Measurements from ENCODE around the gene TOMM40L.

Gene TOMM40L

DNA sequence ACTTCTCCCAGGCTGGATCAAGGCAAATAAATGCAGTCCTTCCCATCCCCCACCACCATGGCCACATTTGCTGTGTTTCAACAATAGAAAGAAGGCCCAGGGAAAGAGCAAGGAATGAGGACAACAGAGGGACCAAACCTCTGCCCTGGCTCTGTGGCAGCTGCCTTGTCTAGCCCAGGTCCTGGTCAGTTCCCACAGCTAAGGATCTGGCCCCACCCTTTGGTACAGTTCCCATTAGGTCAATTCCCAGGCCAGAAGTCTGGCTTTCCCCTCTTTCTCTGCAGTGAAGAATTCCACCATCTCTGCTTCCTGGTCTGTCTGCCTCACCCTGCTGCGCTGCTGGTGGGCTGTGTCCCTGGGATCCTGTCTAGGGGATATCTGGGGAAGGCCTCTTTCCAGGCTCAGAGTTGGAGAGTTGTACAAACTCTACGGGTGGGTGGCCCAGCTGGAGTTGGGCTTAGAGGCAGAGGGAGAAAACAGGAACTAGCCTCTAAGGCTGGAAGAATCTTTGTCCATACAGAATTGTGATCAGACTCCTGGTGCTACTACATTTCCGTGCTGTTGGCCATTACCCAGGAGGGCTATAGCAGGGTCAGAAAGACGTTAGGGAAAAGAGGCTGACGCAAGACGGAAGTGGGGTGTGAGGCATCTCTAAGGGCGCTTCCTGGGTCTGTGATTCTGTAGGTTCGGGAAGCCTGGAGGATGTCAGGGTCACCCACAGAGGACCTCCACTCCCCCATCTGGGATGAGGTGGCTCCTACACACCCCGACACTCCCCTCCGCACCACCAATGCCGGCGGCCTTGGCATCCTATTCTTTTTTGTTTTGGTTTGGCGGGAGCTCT, 24.6 kb upstream of the TOMM40L start:
- no peak for DNase-seq (ENCODE audit: insufficient read length, low spot score)

DNA sequence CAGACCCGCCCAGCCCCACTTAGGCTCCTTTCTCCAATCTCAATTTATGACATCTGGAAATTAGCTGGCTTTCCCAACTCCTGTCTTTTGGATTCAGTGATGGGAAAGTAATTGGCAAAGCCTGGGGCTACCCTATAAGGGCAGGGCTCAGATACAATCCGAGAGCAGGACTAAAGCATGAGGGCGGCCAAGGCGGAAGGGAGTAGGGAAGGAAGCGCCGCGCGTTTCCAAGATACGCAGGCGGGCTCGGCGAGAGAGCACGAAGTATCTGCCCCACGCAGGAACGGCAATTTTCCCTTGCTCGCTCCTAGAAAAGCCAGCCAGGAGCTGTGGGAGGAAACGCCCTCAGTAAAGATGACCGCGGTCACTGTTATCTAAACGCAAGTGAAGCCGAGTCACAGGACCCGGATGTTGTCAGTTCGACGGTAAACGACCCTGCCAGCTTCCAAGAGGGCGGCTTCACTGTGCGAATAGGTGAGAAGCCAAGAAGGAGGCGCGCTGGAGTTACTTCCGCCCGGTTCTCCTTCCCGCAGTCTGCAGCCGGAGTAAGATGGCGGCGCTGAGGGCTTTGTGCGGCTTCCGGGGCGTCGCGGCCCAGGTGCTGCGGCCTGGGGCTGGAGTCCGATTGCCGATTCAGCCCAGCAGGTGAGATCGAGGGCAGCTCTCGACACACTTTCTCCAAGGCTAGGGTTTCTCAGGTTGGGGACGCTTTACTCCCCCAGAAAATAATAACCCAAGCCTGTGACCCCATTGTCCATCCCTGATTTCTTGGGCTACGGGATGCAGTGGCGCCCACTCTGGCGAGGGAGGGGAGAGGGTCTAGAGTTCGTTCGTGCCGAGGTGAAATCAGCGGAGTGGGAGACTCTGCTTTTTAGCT, 23.8 kb upstream of the TOMM40L start, which contains the start of gene NDUFS2:
TSS of gene NDUFS2 (plus strand) at position 532 of the 877 bp plus-strand sequence. CDS start at position 551, 19 bp downstream.
- peak; percentile 86 for DNase-seq (ENCODE audit: insufficient read length, low spot score)
- FAIRE-seq = peak; percentile 58
- peak; percentile 73; the same call in 1 of the 2 replicates for TF ChIP-seq POLR2A (IDR thresholded peaks at IDR 0.05; ENCODE audit: low read depth, low read length)

More for the DNA sequence above, 24.6 kb upstream of the TOMM40L start:
- FAIRE-seq = no peak
- no peak for TF ChIP-seq POLR2A (IDR thresholded peaks at IDR 0.05; ENCODE audit: low read depth, low read length)

DNA sequence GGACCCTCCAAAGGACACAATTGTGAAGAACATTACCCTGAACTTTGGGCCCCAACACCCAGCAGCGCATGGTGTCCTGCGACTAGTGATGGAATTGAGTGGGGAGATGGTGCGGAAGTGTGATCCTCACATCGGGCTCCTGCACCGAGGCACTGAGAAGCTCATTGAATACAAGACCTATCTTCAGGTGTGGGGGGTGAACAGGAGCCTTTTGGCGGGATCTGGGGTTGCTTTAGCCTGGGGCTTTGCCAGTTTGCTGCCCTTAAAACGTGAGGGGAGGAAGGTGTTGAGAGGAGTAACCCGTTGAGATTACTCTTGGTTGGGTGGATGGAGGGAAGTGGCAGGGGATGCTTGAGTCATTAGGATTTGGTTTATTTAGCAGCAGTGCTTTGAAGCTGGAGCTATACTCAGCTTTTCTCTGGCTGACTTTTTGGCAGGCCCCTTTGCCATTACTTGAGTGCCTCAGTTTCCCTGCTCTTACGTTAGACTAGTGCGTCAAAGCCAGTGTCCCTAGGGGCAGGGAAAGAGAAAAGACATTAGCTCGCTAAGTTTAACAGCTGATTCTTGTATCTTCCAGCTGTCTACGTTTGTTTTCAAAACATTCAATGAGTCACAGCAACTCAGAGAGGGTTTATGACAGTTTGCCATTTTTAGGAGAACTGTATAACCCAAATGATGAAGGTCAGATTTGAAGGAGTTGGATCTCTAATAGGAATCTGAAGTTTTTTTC, 19.3 kb upstream of the TOMM40L start:
- FAIRE-seq (no peak), DNase-seq (ENCODE audit: insufficient read length, low spot score) (no peak)
- no peak for TF ChIP-seq POLR2A (IDR thresholded peaks at IDR 0.05; ENCODE audit: low read depth, low read length)

DNA sequence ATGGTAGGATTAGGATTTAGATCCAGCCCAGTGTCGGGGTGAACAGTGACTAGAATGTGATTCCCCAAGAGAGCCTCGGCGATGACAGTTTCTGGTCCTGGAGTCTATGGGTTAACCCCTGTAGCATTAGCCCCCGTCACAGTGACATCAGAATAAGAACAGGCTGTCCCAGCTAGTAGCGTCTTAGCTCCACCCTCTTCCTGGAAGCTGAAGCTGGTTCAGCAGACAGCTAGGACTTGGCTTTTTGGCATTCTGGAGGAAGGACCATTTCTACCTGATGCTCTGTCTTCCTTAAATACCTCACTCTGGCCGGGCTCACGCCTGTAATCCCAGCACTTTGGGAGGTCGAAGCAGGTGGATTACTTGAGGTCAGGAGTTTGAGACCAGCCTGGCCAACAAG, 18.7 kb upstream of the TOMM40L start:
- no peak for TF ChIP-seq POLR2A (IDR thresholded peaks at IDR 0.05; ENCODE audit: low read depth, low read length)
- no peak for DNase-seq (ENCODE audit: insufficient read length, low spot score)
- no peak for FAIRE-seq

DNA sequence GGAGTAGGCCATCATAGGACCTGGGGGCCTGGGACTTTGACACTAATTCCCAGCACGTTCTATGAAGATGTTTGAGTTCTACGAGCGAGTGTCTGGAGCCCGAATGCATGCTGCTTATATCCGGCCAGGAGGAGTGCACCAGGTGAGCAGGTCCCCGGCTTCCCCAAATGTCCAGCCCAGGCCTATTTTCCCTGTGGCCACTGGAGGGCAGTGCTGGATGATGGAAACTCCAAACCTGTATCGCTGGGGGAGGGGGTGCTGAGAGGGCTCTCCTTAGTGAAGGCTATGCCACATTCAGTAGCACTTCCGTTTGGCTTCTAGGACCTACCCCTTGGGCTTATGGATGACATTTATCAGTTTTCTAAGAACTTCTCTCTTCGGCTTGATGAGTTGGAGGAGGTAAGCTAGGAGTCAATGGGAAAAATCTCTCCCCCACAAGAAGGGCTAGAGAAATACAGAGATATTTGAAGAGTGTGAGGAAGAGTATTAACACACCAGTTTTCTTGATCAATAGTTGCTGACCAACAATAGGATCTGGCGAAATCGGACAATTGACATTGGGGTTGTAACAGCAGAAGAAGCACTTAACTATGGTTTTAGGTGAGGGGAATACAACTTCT, 16.0 kb upstream of the TOMM40L start:
- FAIRE-seq (no peak), DNase-seq (ENCODE audit: insufficient read length, low spot score) (peak; percentile 61)
- no peak for TF ChIP-seq POLR2A (IDR thresholded peaks at IDR 0.05; ENCODE audit: low read depth, low read length)

DNA sequence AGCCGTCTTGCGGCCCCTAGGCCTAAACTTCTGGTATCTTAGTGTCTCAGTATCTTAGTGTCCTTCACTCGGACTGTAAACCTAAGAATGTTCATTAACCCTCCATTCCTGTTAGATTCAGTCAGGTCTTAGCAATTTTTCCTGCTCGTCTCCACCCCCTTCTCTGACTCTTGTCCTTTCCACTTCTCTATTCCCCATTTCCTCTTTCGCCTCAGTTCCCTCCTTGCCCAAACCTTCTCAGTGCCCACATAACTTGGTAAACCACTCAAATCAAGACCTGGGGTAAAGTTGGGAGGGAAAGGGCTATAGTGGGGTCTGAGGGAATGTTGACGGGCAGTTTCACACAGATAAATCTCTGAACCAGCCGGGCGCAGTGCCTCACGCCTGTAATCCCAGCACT, 11.5 kb upstream of the TOMM40L start:
- FAIRE-seq (no peak), DNase-seq (ENCODE audit: insufficient read length, low spot score) (no peak)
- TF ChIP-seq POLR2A (IDR thresholded peaks at IDR 0.05; ENCODE audit: low read depth, low read length) = no peak

DNA sequence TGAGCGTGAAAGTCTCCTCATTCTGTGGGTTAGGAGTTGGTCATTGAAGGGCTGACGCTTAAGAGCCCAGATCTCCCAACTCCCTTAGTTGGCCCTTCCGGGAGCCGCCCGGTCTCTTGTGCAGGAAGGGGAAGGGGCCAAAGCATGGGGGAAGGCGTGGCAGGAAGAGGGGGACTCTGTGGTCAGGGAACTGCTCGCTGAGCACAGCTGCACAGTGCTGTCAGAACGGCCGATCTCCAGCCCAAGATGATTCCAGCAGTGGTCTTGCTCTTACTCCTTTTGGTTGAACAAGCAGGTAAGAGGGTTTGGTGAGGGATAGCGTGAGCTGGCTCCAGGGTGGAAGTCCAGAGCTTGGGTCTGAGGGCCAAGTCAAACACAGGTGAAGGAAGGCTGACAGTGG, 10.8 kb upstream of the TOMM40L start, which contains the start of gene FCER1G:
TSS of gene FCER1G (plus strand) at position 220 of the 400 bp plus-strand sequence. CDS start at position 247, 27 bp downstream.
- DNase-seq (ENCODE audit: insufficient read length, low spot score) = no peak
- TF ChIP-seq POLR2A (IDR thresholded peaks at IDR 0.05; ENCODE audit: low read depth, low read length) = no peak
- no peak for FAIRE-seq

DNA sequence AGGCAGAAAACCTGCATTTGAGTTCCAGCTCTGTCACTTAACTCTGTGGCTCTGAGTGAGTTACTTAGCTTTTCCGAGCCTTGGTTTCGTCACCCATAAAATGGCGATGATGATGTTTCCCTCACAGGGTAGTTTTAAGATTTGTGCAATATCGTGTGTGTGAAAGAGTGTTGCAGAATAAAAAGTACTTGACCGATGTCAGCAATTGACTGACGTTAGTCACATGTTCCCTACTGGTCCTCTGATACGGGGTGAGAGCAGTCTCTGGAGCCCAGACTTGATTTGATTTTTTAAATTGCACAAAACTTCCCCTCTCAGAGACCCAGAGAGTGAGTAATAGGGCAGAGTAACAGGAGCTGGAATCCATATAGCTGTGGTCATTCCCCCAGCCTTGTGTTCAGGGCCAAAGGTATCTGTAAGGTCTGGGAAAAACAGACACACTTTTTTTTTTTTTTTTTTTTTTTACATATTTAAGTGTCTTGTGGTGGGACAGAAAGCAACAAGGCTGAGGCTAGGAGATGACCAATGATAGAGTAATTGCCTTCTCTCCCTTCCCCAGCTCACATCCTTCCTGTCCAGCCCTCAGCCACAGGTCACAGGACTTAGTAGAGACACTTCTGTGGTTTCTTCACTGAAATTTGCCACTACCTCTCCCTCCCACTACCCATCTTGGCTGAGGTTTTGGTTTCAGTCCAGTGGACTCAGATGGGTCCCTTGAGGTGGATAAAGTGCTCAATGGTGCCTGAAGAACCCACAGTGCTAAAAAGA, 8.7 kb upstream of the TOMM40L start:
- FAIRE-seq (no peak), DNase-seq (ENCODE audit: insufficient read length, low spot score) (no peak)
- TF ChIP-seq POLR2A (IDR thresholded peaks at IDR 0.05; ENCODE audit: low read depth, low read length) = no peak

DNA sequence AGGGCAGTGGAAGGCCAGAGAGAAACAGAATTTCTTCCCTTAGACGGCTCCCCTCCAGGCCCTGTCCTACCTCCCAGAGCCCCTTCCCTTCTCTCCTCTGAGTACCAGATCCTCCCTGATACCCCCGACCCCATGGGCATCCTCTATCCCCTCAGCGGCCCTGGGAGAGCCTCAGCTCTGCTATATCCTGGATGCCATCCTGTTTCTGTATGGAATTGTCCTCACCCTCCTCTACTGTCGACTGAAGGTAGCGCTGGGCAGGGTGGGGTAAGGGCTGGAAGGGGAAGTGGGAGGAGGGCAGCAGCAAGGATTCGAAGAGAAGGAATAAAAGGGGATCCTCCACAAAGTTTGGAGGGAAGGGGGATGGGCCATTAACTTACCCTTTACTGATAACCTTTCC, 8.0 kb upstream of the TOMM40L start:
- no peak for TF ChIP-seq POLR2A (IDR thresholded peaks at IDR 0.05; ENCODE audit: low read depth, low read length)
- DNase-seq (ENCODE audit: insufficient read length, low spot score) (no peak), FAIRE-seq (no peak)

DNA sequence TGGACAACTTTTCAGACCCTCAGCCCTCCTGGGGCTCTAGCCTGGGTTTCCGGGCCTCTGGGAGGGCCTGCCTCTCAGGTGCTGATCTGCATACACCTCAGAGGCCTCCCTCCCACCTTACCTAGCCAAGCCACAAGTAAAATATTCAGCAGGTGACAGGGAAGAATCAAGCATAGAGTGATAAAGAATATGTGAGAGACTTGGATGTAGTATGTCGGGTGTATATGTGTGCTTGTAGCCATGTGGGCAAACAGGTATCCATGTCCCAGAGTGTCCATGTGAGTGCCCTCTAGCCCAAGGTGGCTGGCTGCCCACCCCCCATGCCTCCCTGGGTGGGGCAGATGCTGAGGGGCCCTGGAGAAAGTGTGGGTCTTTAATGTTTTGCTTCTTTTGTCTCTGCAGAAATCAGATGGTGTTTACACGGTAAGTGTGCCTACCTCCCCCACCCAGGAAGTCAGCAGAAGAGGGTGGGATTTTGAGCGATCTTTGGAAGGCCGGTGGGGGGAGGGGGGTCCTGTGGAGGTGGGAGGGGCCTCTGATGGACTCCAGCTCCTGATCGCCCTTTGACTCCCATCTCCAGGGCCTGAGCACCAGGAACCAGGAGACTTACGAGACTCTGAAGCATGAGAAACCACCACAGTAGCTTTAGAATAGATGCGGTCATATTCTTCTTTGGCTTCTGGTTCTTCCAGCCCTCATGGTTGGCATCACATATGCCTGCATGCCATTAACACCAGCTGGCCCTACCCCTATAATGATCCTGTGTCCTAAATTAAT, 7.4 kb upstream of the TOMM40L start:
- DNase-seq (ENCODE audit: insufficient read length, low spot score) (no peak), FAIRE-seq (no peak)
- TF ChIP-seq POLR2A (IDR thresholded peaks at IDR 0.05; ENCODE audit: low read depth, low read length) = no peak

DNA sequence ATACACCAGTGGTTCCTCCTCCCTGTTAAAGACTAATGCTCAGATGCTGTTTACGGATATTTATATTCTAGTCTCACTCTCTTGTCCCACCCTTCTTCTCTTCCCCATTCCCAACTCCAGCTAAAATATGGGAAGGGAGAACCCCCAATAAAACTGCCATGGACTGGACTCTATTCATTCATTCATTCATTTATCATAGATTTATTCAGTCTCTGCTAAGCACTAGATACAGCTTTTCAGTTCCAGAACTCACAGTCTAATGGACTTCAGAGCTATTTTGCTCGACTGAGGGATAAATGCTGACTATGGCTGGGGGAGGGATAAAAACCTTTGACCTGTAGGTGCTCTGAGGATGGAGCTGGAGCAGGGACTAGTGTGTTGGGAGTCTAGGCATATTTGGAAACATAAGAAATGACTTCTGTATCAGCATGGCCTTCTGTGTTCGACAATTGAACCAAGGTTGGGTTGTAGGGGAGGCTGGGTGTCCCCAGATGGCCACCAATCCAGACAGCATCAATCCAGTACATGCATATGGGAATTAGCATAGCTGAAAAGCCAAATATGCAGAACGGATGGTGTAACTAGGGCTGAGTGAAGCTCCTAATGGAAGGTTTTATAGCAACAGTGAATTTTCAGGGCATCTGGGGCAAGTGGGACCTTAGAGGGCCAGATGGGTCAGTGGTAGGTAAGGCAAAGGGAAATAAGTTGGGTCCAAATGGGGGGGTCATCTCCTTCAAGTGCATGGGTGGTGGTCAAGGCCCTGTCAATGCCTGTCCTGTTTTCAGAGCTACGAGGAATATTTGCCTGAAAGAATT, 6.6 kb upstream of the TOMM40L start:
- FAIRE-seq (no peak), DNase-seq (ENCODE audit: insufficient read length, low spot score) (no peak)
- no peak for TF ChIP-seq POLR2A (IDR thresholded peaks at IDR 0.05; ENCODE audit: low read depth, low read length)
